GM20000 (cell line): Measurements from ENCODE around the gene ANXA11.
"Not testable (repeated sequence)": the region's sequence is repeated elsewhere in the genome, so short reads cannot be mapped to it uniquely, and the experiment has no call there.

Source experiments
- DNase-seq: peaks from one replicate; pipeline ENCODE4 v3.0.0; 2012; ENCODE audit warnings: low spot score
- TF ChIP-seq, protein P1 (sequence below): IDR thresholded peaks from 2 replicates; pipeline ENCODE4 v1.5.1; 2012; ENCODE audit warnings: mild to moderate bottlenecking, control low read depth; ENCODE audit errors: extremely low read depth, missing control alignments

The ANXA11 gene

DNA sequence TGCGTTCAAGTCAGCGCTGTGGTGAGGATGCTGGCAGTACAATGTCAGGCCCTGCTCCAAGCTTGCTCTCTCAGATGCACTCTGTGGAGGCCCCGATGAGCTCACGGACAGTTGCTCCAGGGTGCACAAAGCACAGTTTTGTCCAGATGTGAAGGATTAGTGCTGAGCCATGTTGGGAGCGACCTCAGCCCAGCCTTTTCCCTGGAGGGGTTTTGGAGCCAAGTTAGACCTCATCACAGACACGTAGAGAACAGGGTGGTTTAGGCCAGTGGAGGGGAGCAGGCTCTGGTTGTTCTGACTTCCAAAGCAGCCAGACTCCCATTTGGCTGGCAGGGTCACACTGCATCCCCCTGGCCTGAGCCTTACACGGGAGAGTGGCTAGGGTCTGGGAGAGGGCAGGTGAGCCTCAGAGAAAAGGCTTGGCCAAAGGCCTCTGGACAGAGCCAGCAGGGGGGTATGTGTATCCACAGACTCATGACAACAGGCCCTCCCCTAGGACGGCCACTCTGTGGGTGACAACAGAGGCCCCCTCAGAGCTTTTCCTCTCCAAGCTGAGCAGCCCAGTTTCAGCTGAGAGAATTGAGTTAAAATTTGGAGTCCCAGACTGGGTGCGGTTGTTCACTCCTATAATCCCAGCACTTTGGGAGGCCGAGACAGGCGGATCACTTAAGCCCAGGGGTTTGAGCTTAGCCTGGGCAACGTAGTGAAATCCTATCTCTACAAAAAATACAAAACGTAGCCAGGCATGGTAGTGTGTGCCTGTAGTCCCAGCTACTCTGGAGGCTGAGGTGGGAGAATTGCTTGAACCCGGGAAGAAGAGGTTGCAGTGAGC, 68.1 kb downstream of the ANXA11 start:
- no peak for DNase-seq
- TF ChIP-seq, protein P1, sequence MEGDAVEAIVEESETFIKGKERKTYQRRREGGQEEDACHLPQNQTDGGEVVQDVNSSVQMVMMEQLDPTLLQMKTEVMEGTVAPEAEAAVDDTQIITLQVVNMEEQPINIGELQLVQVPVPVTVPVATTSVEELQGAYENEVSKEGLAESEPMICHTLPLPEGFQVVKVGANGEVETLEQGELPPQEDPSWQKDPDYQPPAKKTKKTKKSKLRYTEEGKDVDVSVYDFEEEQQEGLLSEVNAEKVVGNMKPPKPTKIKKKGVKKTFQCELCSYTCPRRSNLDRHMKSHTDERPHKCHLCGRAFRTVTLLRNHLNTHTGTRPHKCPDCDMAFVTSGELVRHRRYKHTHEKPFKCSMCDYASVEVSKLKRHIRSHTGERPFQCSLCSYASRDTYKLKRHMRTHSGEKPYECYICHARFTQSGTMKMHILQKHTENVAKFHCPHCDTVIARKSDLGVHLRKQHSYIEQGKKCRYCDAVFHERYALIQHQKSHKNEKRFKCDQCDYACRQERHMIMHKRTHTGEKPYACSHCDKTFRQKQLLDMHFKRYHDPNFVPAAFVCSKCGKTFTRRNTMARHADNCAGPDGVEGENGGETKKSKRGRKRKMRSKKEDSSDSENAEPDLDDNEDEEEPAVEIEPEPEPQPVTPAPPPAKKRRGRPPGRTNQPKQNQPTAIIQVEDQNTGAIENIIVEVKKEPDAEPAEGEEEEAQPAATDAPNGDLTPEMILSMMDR: no peak

DNA sequence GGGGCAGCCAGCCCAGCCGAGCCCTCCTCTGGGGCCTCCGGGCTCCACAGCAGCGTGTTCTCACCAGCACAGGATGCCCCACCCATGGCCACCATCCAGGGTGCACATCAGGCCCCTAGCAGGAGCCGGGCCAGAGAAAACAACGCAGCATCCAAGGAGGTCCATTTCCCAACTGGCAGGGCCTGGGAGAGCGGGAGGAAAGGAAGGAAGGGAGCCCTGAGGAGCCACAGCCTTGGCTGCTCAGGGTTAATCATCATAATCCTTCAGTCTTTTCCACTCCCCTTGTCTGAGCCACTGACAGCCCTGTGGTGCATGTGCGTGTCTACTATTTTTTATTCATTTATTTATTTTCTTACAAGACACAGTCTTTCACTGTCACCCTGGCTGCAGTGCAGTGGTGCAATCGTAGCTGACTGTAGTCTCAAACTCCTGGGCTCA, 69.2 kb downstream of the ANXA11 start:
- DNase-seq: no peak
- TF ChIP-seq, protein P1: no peak

DNA sequence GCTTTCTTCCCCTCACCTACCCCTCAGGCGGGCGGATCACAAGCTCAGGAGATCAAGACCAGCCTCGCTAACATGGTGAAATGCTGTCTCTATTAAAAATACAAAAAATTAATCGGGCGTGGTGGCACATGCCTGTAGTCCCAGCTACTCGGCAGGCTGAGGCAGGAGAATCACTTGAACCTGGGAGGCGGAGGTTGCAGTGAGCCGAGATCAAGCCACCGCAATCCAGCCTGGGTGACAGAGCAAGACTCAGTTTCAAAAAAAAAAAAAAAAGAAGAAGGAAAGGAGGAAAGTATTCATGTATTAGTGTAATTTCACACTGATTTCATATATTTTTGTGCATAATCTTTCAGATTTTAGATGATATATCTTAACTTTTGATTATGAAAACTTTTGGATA, 71.7 kb downstream of the ANXA11 start:
- DNase-seq: not testable (repeated sequence)

DNA sequence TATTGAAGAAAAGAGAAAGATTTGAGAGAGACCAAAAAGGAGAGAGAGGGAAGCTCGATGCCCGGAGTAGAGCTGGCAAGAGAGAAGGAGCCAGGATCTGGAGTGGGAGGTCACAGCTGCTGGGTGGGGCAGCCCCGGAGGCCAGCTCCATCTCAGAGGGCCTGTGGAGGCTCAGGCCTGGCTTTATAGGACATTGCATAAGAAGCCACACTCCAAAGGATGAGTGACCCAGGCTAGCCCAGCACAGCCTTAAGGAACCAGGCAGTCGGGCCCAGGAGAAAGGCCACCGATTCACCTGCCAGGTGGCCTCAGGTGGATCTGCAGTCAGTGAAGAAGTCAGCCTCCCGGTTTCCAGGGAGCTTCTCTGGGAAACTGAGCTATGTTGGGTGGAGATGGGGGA, 72.1 kb downstream of the ANXA11 start:
- DNase-seq: no peak
- TF ChIP-seq, protein P1: no peak

DNA sequence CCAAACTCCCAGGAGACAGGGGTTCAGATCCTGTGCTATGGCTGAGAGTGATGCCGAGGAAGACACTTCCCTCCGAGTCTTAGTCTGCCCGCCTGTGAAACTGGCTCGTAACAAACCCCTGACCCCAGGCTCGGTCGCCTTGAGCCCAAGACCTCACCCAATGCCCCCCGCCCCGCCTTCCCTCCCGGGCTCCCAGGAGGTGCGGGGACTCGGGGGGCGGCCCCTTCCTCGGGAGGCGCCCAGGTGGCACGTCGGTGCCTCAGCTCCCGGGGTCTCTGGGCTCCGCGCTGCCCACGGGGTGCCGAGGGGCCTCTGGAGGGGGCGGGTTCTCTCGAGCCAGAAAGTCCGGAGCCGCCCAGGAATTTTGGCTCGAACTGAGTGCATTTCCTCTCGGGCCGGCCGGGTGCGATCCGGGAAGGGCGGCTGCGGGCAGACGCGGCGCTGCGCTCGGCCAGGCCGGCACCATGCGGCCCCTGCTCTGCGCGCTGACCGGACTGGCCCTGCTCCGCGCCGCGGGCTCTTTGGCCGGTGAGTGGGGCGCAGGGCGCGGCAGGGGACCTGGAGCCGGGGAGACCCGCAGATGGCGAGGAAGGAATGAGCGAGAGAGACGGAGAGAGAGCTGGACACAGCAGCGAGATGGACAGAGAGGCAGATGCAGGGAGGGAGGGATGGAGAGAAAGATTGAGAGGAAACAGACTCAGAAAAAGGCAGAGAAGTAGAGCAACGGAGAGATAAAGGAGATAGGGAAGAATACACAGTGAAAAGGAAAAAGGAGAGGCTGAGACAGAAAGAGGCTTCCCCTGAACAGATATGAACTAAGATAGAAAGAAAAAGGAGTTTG, 72.8 kb downstream of the ANXA11 start, which contains the start of gene PLAC9:
PLAC9 (plus strand) TSS at position 432 of the 841 bp plus-strand sequence; CDS start at position 465, 33 bp downstream.
- TF ChIP-seq, protein P1: no peak
- DNase-seq: no peak

DNA sequence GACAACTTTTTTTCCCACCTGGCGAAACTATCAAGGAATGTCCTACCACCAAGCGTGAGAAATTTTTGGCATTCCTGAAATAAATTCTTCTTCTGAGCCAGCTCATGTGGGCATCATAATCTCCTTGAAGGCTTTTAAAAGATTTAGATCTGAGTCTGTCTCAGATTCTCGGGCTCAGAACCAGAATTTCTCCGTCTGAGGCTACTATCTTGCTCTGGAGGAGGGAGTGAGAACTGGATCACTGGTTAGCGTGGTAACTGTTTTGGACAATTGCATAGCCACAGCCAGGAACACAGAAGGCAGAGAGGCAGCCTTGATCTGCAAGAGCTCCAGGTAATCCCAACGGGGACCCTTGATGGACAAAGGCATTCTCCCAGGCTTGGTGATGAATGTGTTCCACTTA, 73.8 kb downstream of the ANXA11 start:
- TF ChIP-seq, protein P1: no peak
- DNase-seq: no peak

DNA sequence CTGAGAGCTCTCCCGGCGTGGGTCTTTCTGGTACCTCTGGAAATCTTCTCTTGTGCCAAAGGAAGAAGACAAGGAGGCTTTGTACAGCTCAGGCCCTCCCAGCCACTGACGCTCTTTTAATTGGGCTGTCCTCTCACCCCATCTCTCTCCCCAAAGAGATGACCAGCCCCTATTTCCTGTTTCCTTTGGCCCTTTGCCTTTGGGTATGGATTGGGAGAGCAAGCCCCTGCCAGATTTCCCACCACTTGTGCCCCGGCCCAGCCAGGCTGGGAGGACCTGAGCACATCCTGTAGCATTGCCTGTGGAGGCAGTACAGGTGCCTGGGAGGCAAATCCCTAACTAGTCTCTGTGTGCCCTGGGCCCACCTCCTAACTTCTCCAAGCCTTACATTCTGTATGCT, 78.5 kb downstream of the ANXA11 start:
- TF ChIP-seq, protein P1: no peak
- no peak for DNase-seq
